Lower leg skin (tissue), 4 donors: ENCODE data around the gene APBB2. TPM values are rescaled to one million over a fixed set of nuclear protein-coding genes. Genes with fewer than 3 reads are reported as not detected.
"Not testable (repeated sequence)": the region's sequence is repeated elsewhere in the genome, so short reads cannot be mapped to it uniquely, and the experiment has no call there.

Source experiments
- DNase-seq, 2 donors: peaks; one replicate each; pipeline ENCODE4 v3.0.0-alpha.2; 2019; ENCODE audit warnings: low spot score in 2 of 2
- H3K4me3 ChIP-seq: fragments of 200-600 bp; sonication (generic); 2 replicates; pipeline ENCODE4 v1.5.1; 2017; ENCODE audit warnings: mild to moderate bottlenecking, low read depth; ENCODE audit not compliant: poor library complexity, severe bottlenecking
- CTCF ChIP-seq, 3 donors: fragments of 450-650 bp; IDR thresholded peaks; one replicate each; pipeline ENCODE4 v1.5.1; 2016; ENCODE audit warnings: antibody characterized with exemption in 3 of 3, mild to moderate bottlenecking in 3 of 3, moderate library complexity in 2 of 3
- POLR2A ChIP-seq, 2 donors: fragments of 450-650 bp; IDR thresholded peaks; one replicate each; pipeline ENCODE4 v1.6.1; 2016 to 2017; ENCODE audit warnings: antibody characterized with exemption in 2 of 2, mild to moderate bottlenecking in 1 of 2, moderate library complexity in 1 of 2
- WGBS, 2 donors: methylation state at CpG; one replicate each; pipeline ENCODE4 v1.1.5; 2018; 5-methylcytosine and 5-hydroxymethylcytosine counted together
- intact Hi-C: fragments of 100-400 bp; cut with DNase I; formaldehyde crosslinking; loops from one replicate; pipeline ENCODE4 v1.15.0; 2023; ENCODE audit warnings: low total_unique reads
- total RNA-seq, 4 donors: library from RNA; depleted of rRNA; stranded (reverse); fragments of >200 nt; gene quantifications; one replicate each; pipeline ENCODE4 v1.1.0, GENCODE V29; 2016

Gene APBB2
- total RNA-seq, 4 donors from 2014 or later, result 24.0 to 49.2 (median 43.3) TPM

GRCh38 chr4:40826821-40827220 is 387.5 kb downstream of the APBB2 start:
- no peak for TF ChIP-seq POLR2A (IDR thresholded peaks at IDR 0.05)
- no peak for TF ChIP-seq CTCF (IDR thresholded peaks at IDR 0.05)
- intact Hi-C loops, result no loop called here
- H3K4me3 ChIP-seq, result no peak overlapping the region
- DNase-seq, result no peak
- 91% methylated on average over 5 of the region's 5 CpGs for WGBS, 2 donors

GRCh38 chr4:40825014-40825838 is 389.1 kb downstream of the APBB2 start:
- H3K4me3 ChIP-seq, result no peak overlapping the region
- peak in 1 of 2 donors; percentile 68 for DNase-seq
- WGBS, 2 donors, result 89 to 92% methylated on average over 19 of the region's 19 CpGs
- intact Hi-C loops, result no loop called here
- TF ChIP-seq POLR2A (IDR thresholded peaks at IDR 0.05) (no peak), CTCF (IDR thresholded peaks at IDR 0.05) (no peak)

DNA sequence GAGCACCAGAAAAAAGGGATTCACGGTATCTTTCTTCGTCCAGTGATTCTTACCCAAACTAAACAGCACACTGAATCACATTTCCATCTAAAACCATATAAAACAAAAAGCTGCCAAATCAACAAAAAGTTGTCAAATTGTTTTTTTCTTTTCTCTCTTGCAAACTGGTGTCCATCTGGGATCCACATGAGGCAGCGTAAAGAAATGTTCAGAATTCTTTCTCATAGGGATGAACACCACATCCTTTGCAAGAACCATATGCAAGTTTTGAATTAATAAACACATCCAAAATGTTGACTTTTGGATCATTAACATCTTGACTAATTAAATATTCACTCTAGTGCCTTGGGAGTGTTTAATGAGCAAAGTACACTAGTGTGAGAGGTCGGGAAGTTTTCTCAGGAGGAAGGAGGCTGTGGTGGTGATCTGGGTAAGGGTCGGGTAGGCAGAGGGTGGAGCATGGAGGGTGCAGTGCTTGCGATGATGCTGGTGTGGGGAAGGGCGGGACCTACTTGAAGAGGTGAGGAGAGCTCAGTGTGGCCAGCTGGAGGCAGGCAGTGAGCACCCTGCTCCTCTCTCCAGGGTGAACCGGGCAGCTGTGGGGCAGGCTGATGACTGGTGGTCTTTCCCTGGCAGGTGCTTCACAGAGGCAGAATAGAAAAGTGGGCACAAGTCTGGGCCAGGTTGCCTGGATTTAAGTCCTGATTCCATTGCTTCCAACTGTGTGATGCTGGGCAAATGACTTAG is 391.7 kb downstream of the APBB2 start:
- intact Hi-C loops, result no loop called here
- 82 to 86% methylated on average over 8 of the region's 8 CpGs for WGBS, 2 donors
- no peak overlapping the region for H3K4me3 ChIP-seq
- TF ChIP-seq POLR2A (IDR thresholded peaks at IDR 0.05) (no peak), CTCF (IDR thresholded peaks at IDR 0.05) (no peak)
- DNase-seq, result no peak

DNA sequence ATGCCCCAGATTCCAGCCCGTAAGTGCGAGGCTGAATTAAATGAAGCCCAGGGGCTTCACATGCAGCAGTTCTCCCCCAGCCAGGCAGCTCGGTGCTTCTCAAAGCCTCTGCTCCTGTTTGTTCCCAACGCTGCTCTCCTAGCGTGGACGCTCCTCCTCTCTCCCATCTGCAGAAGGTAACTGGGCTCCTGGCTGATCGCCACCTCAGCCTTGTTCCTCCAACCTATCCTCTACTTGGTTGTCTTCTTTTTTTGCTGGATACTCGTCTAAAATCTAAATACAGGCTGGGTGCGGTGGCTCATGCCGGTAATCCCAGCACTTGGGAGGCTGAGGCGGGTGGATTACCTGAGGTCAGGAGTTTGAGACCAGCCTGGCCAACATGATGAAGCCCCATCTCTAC is 394.2 kb downstream of the APBB2 start:
- TF ChIP-seq CTCF (IDR thresholded peaks at IDR 0.05) (no peak), POLR2A (IDR thresholded peaks at IDR 0.05) (no peak)
- WGBS, 2 donors, result 98 to 99% methylated on average over 11 of the region's 11 CpGs
- intact Hi-C loops, result no loop called here
- peak in 1 of 2 donors; percentile 8 for DNase-seq
- H3K4me3 ChIP-seq, result no peak overlapping the region

- H3K4me3 ChIP-seq, DNase-seq, intact Hi-C loops: not testable (repeated sequence)
- 93 to 96% methylated on average over 6 of the region's 6 CpGs for WGBS, 2 donors
These were observed 397.2 kb downstream of the APBB2 start for GRCh38 chr4:40817157-40817556.

DNA sequence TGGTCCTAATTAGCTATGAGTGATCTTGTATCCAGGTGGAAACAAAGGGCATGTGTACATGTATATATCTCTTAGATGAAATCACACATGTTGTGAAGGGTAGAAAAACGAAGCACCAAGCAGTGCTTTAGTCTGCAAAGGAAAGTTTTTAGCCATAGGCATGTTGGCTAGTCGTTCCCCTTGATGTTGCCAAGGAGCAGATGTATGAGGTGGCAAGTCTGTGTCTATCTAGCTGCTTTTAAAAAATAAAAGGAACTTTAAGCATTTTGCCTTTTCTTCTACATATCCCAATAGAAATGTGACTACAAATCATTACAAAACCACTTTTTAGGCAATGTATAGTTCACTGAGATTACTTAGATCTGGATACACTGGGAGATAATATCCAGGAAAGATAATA is 401.5 kb downstream of the APBB2 start:
- no peak for TF ChIP-seq CTCF (IDR thresholded peaks at IDR 0.05)
- no peak for TF ChIP-seq POLR2A (IDR thresholded peaks at IDR 0.05)
- intact Hi-C loops, result no loop called here
- 56 to 70% methylated on average over 2 of the region's 2 CpGs for WGBS, 2 donors
- no peak for DNase-seq
- H3K4me3 ChIP-seq, result no peak overlapping the region
